Stimulated activated CD8-positive, alpha-beta memory T cell treated with anti-CD3 and anti-CD28 coated beads, Interleukin-15, amount 100 ng/mL, for 48 hours (primary cell): ENCODE measurements around the gene MS4A18.
"Not testable (repeated sequence)": the region's sequence is repeated elsewhere in the genome, so short reads cannot be mapped to it uniquely, and the experiment has no call there.

Experiments used
- DNase-seq, 2 donors: peaks; one replicate each; pipeline ENCODE4 v3.0.0-alpha.2; 2020; ENCODE audit warnings: low read depth in 2 of 2

The MS4A18 gene

GRCh38 chr11:60724420-60724819 is at the start of gene MS4A18:
Gene MS4A18, plus strand, starts transcription at chr11:60724720.
- no peak for DNase-seq

GRCh38 chr11:60678231-60678630 is 46.3 kb upstream of the MS4A18 start:
- DNase-seq: not testable (repeated sequence)

- DNase-seq: no peak
These were observed 44.6 kb upstream of the MS4A18 start for GRCh38 chr11:60679879-60680278.

- no peak for DNase-seq
These were observed 43.9 kb upstream of the MS4A18 start for GRCh38 chr11:60680455-60681119.

GRCh38 chr11:60684541-60684848 is 40.0 kb upstream of the MS4A18 start:
- not testable (repeated sequence) for DNase-seq

GRCh38 chr11:60691661-60692060 is 32.9 kb upstream of the MS4A18 start:
- DNase-seq: no peak

GRCh38 chr11:60699284-60699691 is 25.2 kb upstream of the MS4A18 start, which contains the start of gene MS4A8:
Gene MS4A8, plus strand, starts transcription at chr11:60699612. Its CDS starts 1,249 bp downstream, at chr11:60700861.
- DNase-seq: no peak

- DNase-seq: no peak
These were observed 24.6 kb upstream of the MS4A18 start for GRCh38 chr11:60699936-60700335.

- DNase-seq: no peak
These were observed 23.6 kb upstream of the MS4A18 start for GRCh38 chr11:60700689-60701468.

- DNase-seq: no peak
These were observed 23.1 kb upstream of the MS4A18 start for GRCh38 chr11:60701469-60701818.

GRCh38 chr11:60703374-60703773 is 21.1 kb upstream of the MS4A18 start:
- DNase-seq: no peak

- DNase-seq: no peak
These were observed 18.6 kb upstream of the MS4A18 start for GRCh38 chr11:60705895-60706294.

GRCh38 chr11:60706931-60707330 is 17.6 kb upstream of the MS4A18 start:
- no peak for DNase-seq

GRCh38 chr11:60710482-60710881 is 14.0 kb upstream of the MS4A18 start:
- no peak for DNase-seq

GRCh38 chr11:60711276-60711675 is 13.2 kb upstream of the MS4A18 start:
- no peak for DNase-seq

GRCh38 chr11:60713423-60713822 is 11.1 kb upstream of the MS4A18 start:
- not testable (repeated sequence) for DNase-seq

GRCh38 chr11:60717956-60718355 is 6.6 kb upstream of the MS4A18 start:
- no peak for DNase-seq

GRCh38 chr11:60718524-60719316 is 5.8 kb upstream of the MS4A18 start:
- DNase-seq: no peak

- no peak for DNase-seq
These were observed 5.1 kb upstream of the MS4A18 start for GRCh38 chr11:60719391-60719790.

GRCh38 chr11:60720460-60720859 is 4.1 kb upstream of the MS4A18 start:
- no peak for DNase-seq

- DNase-seq: no peak
These were observed 1.1 kb downstream of the MS4A18 start for GRCh38 chr11:60725592-60725991.

- no peak for DNase-seq
These were observed 7.1 kb downstream of the MS4A18 start for GRCh38 chr11:60731586-60731985.

GRCh38 chr11:60734279-60734678 is 9.8 kb downstream of the MS4A18 start:
- DNase-seq: no peak
